ENCODE results near the gene KDM3B.

The KDM3B gene

GRCh38 chr5:138450971-138451370 lies 98.5 kb downstream of the KDM3B start:
- no peak for DNase-seq

- no peak for DNase-seq
These were observed 100.2 kb downstream of the KDM3B start for GRCh38 chr5:138452720-138453119.

- no peak for DNase-seq
These were observed 101.1 kb downstream of the KDM3B start for GRCh38 chr5:138453590-138453989.

DNA sequence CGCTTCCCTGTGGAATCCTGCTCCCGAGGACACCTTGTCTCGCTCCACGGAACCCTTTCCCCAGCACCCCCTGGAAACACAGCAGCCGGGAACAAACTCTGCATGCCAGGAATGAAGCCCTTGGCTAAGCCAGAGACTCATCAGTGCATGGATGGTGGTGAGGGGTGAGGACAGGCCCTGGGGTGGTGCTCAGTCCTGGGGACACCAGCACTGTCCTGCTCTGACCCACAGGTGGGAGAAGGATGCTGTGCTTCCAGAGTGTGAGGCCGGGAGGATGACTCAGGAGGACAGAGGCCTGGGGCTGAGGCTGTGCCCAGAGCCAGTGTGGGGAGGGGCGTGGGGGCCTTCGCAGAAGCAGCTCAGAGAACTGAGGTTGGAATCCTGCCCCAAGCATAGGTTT lies 101.6 kb downstream of the KDM3B start:
- no peak for DNase-seq

DNA sequence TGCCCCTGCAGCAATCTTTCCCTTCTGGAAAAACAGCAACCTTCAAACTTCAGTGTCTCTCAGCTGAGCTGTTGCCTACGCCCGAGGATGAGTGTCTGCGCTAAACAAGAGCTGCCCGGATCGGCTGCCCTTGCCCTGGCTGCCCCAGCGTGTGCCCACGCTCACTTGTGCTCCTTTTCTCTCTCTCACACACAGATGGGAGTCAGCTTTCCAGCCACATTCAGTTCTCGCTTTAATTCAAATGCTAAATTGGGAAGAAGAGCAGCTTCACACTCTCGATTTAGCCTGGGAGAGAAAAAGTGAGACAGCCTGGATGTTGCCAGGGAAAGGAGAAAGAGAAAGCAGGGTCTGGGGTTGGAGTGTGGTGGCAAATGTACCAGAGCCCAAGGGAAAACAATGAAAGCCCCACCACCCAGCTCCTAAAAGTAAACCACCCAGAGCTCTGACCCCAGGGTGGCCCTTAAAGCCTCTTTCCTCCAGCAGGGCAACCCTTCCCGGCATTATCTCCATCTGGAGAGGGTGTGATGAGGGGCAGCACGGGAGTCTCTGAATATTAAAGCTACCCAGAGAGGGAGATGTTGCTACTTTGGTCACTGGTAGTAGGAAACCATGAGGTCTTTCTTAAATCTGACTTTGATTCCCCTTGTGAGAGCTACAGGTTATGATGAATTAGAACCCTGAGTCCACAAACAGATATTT lies 102.9 kb downstream of the KDM3B start:
- no peak for DNase-seq

- DNase-seq: no peak
These were observed 105.2 kb downstream of the KDM3B start for GRCh38 chr5:138457531-138458275.

DNA sequence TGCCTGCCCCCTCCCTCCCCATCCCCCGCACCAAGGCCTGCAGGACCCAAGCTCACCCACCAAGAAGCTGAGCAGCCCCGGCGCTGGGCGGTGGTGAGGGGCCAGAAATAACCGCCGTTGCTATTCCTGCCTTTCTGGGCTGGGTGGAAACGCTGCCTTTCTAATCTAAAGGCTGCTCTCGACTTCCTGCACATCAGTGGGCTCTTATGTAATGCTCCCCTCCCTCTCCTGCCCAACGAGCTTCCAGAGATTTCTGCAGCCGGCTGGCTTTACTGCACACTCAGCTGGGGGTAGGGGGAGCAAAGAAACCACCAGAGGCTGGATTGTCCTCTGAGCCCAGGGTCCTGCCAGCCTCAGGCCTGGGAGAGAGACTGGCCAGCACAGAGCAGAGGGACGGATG lies 105.9 kb downstream of the KDM3B start:
- no peak for DNase-seq

DNA sequence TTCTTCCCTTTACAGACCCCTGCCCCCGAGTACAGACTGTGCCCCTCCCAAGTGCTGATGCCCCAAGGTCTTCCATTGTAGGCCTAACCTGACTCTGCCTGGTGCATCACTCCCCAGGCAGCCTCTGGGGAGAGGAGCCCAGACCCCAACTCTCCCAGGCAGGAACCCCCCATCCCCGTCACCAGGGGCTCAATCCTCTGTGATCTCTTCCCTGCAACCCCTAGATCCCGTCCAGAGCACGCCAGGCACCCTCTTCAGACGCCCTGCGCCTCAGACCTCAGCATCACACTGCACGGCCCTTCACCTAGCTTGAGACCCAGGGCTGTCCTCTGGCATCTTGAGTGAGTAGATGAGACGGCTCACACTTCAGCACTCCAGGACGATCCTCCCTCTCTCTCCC lies 106.4 kb downstream of the KDM3B start:
- no peak for DNase-seq

- DNase-seq: no peak
These were observed 106.9 kb downstream of the KDM3B start for GRCh38 chr5:138459311-138459933.

DNA sequence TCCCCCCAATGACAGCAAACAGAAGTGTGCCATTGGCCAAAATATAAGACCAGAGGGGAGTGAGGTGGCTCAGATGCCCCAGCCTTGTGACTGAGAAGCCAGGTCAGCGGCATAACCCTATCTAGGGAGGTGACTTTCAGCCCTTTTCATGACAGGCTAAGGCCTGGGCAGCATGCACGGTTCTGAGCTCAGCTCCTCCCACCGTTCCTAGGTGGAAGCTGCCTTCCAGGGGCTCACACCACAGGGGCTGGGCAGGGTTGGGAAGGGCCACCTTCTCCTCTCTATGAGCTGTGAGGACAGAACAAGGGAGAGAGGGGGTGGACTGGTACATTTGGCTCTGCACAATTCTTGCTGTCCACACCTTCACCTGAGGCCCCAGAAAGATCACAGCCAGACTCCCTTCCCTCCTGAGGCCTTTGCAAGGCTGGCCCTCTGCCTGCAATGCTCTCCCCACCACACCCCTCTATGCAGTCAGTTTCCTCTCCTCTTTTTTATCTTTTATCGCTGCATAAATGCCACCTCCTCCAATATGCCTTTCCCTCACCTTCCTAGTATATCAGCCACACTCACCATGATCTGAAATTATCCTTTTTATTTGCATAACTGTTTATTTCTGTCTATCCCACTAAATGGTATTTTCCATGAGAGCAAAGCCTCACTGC lies 107.7 kb downstream of the KDM3B start:
- no peak for DNase-seq

DNA sequence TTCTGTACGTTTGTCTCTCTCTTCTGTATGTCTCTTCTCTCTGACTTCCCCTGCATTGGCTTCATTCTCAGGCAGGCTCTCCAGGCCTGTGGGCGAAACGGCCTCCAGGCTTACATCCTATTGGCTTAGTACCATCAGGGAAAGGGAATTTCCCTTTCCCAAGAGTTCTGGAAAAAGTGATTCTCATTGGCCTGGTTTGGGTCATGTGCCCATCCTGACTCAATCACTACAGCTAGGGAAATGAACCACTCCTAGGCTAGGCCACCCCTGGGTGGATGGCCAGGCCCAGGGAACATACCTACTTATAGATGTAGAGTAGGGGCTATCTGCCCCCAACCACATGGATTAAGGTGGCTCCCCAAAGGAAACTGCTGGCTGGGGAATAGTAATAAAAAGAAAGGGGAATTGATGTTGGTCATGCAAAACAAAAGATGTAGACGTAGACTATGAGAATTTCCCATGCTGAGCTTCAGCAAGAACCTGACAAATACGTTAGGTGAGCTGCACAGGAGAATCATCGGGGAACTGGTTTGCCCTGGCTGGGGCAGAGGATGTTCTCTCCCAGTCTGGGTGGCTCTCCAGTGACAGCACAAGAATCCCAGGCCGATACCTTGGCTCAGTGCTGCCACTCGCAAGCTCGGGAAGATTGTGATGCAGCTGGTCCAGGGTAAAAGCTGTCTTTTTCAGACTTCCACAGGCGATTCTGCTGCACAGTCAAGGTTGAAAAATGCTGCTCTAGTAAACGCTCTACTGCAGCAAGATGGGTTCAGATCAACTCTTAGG lies 109.0 kb downstream of the KDM3B start:
- DNase-seq: peak; percentile 34

DNA sequence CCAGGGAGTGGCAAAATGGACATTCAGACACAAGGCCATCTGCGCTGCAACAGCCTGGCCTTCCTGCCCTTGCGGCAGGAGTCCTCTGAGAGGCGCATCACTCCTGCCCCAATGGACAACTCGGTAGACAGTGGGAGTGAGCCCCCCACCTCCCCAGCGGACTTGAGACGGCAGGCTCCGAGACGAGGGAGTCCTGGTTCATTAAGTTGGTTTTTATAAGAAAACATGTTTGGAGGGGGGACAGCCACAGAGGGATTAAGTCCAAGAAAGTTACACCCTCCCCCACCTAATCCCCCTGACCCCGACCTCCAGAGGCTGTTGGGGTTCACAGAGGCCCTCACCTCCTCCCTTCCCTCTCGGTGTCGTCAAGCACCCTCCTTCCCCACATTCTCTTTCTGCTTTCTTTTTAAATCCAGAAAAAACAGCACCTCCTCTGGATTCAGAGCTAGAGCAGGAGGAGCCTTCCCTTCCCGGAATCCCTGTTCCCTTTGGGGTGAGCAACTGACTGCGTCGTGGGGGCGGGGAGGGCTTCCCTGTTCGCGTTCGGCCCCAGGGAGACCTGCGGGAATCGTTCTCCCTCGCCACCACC lies 111.0 kb downstream of the KDM3B start:
- no peak for DNase-seq

DNA sequence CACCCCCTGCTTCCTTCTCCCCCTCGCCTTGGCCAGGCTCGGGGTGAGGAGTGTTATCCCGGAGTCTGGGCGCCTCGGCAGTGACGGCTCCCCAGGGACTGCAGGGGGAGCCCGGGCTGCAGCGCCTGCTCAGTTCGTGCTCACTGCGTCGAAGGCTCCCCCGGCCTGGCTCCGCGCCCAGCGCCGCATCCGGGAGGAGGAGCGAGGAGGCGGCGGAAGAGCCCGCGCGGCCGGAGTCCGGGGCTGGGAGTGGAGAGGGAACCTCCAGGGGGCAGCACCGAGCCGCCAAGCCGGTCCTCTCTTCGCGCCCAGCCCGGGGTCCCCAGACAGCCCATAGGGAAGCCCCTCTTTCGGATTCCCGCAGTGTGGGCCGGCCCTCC lies 111.5 kb downstream of the KDM3B start:
- peak; percentile 93 for DNase-seq

DNA sequence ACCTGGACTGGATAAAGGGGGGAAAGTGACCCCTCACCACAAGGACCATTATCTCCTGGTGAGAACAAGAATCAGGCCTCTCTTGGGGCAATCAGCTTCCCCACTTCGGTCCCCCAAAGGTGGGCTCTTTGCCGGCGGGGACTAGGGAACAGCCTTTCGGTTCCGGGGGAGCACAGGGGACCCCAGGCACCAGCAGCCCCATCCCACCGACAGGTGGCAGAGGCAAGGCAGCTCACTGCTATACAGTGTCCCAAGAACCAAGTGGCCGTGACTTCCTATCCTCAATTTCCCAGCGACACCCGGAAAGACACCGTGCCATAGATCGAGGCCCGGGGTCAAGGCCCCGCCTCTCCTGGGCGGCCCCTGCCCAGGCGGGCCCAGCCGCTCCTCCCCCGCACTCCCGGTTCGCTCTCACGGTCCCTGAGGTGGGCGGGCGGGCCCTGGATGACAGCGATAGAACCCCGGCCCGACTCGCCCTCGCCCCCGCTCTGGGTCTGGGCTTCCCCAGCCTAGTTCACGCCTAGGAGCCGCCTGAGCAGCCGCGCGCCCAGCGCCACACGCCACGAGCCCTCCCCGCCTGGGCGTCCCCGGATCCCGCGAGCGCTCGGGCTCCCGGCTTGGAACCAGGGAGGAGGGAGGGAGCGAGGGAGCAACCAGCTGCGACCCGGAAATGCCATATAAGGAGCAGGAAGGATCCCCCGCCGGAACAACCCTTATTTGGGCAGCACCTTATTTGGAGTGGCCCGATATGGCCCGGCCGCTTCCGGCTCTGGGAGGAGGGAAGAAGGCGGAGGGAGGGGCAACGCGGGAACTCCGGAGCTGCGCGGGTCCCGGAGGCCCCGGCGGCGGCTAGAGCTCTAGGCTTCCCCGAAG lies 112.1 kb downstream of the KDM3B start:
- peak; percentile 96 for DNase-seq

- DNase-seq: peak; percentile 96
These were observed 113.0 kb downstream of the KDM3B start, which contains the start of gene EGR1 for GRCh38 chr5:138465261-138466124. Gene EGR1 (plus strand): TSS chr5:138465479. CDS start chr5:138465762, 283 bp downstream.

GRCh38 chr5:138466125-138466899 lies 113.8 kb downstream of the KDM3B start:
- peak; percentile 77 for DNase-seq

- no peak for DNase-seq
These were observed 114.6 kb downstream of the KDM3B start for GRCh38 chr5:138466900-138467710.

- DNase-seq: no peak
These were observed 115.2 kb downstream of the KDM3B start for GRCh38 chr5:138467711-138468132.
